ENCODE data around the gene KAZALD1.

GRCh38 chr10:101063548-101064414, 2.0 kb downstream of the KAZALD1 start:
- TF ChIP-seq ZNF146 (tag by site-specific recombination; IDR thresholded peaks at IDR 0.05): no peak
- no peak for TF ChIP-seq CTCF (tag by site-specific recombination; IDR thresholded peaks at IDR 0.05)
- TF ChIP-seq ZNF514 (tag by site-specific recombination; IDR thresholded peaks at IDR 0.05): no peak
- TF ChIP-seq KLF9 (tag by site-specific recombination; IDR thresholded peaks at IDR 0.05; ENCODE audit: low read depth): no peak
- TF ChIP-seq ZNF274 (IDR thresholded peaks at IDR 0.05; ENCODE audit: low read length): no peak
- no peak for TF ChIP-seq ZNF274 (tag by site-specific recombination; IDR thresholded peaks at IDR 0.05; ENCODE audit: borderline replicate concordance)
- no peak for TF ChIP-seq ZNF133 (tag by site-specific recombination; IDR thresholded peaks at IDR 0.05)
- no peak for TF ChIP-seq ZBTB10 (tag by site-specific recombination; IDR thresholded peaks at IDR 0.05)
- TF ChIP-seq, protein P1, sequence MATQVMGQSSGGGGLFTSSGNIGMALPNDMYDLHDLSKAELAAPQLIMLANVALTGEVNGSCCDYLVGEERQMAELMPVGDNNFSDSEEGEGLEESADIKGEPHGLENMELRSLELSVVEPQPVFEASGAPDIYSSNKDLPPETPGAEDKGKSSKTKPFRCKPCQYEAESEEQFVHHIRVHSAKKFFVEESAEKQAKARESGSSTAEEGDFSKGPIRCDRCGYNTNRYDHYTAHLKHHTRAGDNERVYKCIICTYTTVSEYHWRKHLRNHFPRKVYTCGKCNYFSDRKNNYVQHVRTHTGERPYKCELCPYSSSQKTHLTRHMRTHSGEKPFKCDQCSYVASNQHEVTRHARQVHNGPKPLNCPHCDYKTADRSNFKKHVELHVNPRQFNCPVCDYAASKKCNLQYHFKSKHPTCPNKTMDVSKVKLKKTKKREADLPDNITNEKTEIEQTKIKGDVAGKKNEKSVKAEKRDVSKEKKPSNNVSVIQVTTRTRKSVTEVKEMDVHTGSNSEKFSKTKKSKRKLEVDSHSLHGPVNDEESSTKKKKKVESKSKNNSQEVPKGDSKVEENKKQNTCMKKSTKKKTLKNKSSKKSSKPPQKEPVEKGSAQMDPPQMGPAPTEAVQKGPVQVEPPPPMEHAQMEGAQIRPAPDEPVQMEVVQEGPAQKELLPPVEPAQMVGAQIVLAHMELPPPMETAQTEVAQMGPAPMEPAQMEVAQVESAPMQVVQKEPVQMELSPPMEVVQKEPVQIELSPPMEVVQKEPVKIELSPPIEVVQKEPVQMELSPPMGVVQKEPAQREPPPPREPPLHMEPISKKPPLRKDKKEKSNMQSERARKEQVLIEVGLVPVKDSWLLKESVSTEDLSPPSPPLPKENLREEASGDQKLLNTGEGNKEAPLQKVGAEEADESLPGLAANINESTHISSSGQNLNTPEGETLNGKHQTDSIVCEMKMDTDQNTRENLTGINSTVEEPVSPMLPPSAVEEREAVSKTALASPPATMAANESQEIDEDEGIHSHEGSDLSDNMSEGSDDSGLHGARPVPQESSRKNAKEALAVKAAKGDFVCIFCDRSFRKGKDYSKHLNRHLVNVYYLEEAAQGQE (tag by site-specific recombination; IDR thresholded peaks at IDR 0.05): no peak
- TF ChIP-seq KLF8 (tag by site-specific recombination; IDR thresholded peaks at IDR 0.05): no peak
- TF ChIP-seq SP7 (tag by site-specific recombination; IDR thresholded peaks at IDR 0.05): no peak
- TF ChIP-seq ZNF639 (tag by site-specific recombination; IDR thresholded peaks at IDR 0.05): no peak
- no peak; the same call in 1 of the 2 replicates for TF ChIP-seq ZNF324 (tag by site-specific recombination; IDR thresholded peaks at IDR 0.05)
- no peak for TF ChIP-seq KLF17 (tag by site-specific recombination; IDR thresholded peaks at IDR 0.05)
- TF ChIP-seq ZNF677 (tag by site-specific recombination; IDR thresholded peaks at IDR 0.05): no peak

Data from HEK293 (cell line).